ENCODE data around the gene TMEM213. TPM values are rescaled to one million over a fixed set of nuclear protein-coding genes. Genes with fewer than 3 reads are reported as not detected.

The TMEM213 gene
- total RNA-seq, 6 donors from 2014 or later: 0.49 to 6.1 (median 3.6) TPM; not detected in 2

DNA sequence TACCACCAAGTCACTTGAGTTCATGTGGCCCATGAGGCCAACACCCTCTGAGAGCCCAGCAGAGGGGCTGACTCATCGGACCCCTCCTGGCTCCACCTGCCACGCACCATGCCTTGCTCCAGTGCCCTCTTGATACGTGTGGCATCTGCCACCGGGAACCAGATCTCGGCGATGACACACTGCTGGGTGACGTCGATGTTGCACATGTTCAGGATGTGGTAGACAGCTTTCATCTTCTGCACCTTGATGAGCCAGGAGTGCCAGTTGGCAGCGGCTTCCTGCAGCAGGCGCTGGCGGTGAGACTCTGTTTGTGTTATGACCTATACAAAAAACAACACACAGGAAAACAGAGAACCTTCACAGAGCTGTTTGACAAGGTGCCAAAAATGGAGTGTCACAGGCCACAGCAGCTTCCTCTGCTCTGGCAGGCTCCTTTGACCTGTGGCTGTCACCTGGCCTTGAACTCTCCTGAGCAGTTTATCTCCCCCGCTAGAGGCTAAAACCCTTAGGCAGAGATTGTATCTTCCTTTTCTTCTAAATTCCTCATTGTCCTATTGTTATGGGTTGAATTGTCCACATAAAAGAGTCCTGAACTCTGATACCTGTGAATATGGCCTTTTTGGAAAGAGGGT is 45.2 kb upstream of the TMEM213 start:
- 23 to 25% methylated on average over 12 of the region's 12 CpGs for WGBS, 2 donors
- ATAC-seq (ENCODE audit: low FRiP score in 2 of 2) (peak; percentile 22 to 57), DNase-seq (peak; percentile 48 to 55)
- TF ChIP-seq CTCF (IDR thresholded peaks at IDR 0.05) (no peak), POLR2AphosphoS5 (IDR thresholded peaks at IDR 0.05) (peak in 1 of 2 donors; percentile 42)
- Histone ChIP-seq H3K27me3 (no peaks in the 10 kb centered on the region), H3K9me3 (no peaks in the 10 kb centered on the region), H3K4me1 (peaks cover 0 to 4% (median 0%) of the 10 kb centered on the region in 4 donors), H3K4me3 (no peak overlapping the region), H3K27ac (no peak overlapping the region), H3K36me3 (no peaks in the 10 kb centered on the region)

DNA sequence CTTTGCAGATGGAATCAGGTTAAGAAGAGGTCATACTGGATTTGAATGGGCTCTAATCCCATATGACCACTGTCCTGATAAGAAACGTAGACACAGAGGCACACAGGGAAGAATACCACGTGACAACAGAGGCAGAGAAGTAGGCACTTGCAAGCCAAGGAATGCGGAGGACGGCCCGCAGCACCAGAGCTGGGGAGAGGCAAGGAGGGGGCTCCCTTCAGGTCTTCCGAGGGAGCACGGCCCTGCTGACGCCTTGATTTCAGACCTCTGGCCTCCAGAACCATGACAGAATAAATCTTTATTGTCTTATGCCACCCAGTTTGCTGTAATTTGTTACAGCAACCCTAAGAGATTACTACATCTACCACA is 44.7 kb upstream of the TMEM213 start:
- 63 to 67% methylated on average over 8 of the region's 8 CpGs for WGBS, 2 donors
- H3K9me3 ChIP-seq: no peaks in the 10 kb centered on the region
- no peak overlapping the region for H3K27ac ChIP-seq
- ATAC-seq (ENCODE audit: low FRiP score in 2 of 2) (no peak), DNase-seq (peak in 1 of 2 donors; percentile 38)
- no peak for TF ChIP-seq POLR2A (IDR thresholded peaks at IDR 0.05)
- no peak for TF ChIP-seq EP300 (IDR thresholded peaks at IDR 0.05)
- TF ChIP-seq CTCF (IDR thresholded peaks at IDR 0.05): no peak
- no peak for TF ChIP-seq POLR2AphosphoS5 (IDR thresholded peaks at IDR 0.05)
- no peaks in the 10 kb centered on the region for H3K36me3 ChIP-seq
- H3K4me3 ChIP-seq: no peak overlapping the region
- H3K4me1 ChIP-seq: peaks cover 0 to 4% (median 0%) of the 10 kb centered on the region in 4 donors
- H3K27me3 ChIP-seq: no peaks in the 10 kb centered on the region

GRCh38 chr7:138753610-138754009 is 44.2 kb upstream of the TMEM213 start:
- H3K9me3 ChIP-seq: no peaks in the 10 kb centered on the region
- no peak for DNase-seq
- WGBS, 2 donors: 80 to 90% methylated on average over 5 of the region's 5 CpGs
- H3K4me1 ChIP-seq: peaks cover 0 to 4% (median 0%) of the 10 kb centered on the region in 4 donors
- no peaks in the 10 kb centered on the region for H3K36me3 ChIP-seq
- H3K4me3 ChIP-seq: no peak overlapping the region
- TF ChIP-seq POLR2AphosphoS5 (IDR thresholded peaks at IDR 0.05) (no peak), POLR2A (IDR thresholded peaks at IDR 0.05) (no peak), CTCF (IDR thresholded peaks at IDR 0.05) (no peak), EP300 (IDR thresholded peaks at IDR 0.05) (no peak)
- no peak overlapping the region for H3K27ac ChIP-seq
- no peaks in the 10 kb centered on the region for H3K27me3 ChIP-seq
- no peak for ATAC-seq (ENCODE audit: low FRiP score in 2 of 2)

GRCh38 chr7:138755331-138755747 is 42.5 kb upstream of the TMEM213 start:
- H3K4me1 ChIP-seq: peaks cover 0 to 4% (median 0%) of the 10 kb centered on the region in 4 donors
- no peaks in the 10 kb centered on the region for H3K36me3 ChIP-seq
- ATAC-seq (ENCODE audit: low FRiP score in 2 of 2) (no peak), DNase-seq (no peak)
- WGBS, 2 donors: 76 to 77% methylated on average over 10 of the region's 10 CpGs
- no peak for TF ChIP-seq POLR2A (IDR thresholded peaks at IDR 0.05)
- TF ChIP-seq CTCF (IDR thresholded peaks at IDR 0.05): no peak
- no peak for TF ChIP-seq POLR2AphosphoS5 (IDR thresholded peaks at IDR 0.05)
- no peaks in the 10 kb centered on the region for H3K9me3 ChIP-seq
- no peak overlapping the region for H3K4me3 ChIP-seq
- H3K27me3 ChIP-seq: no peaks in the 10 kb centered on the region
- H3K27ac ChIP-seq: no peak overlapping the region

All from upper lobe of left lung (tissue), 6 donors.